ENCODE data around the gene RPN2. TPM values are rescaled to one million over a fixed set of nuclear protein-coding genes. Genes with fewer than 3 reads are reported as not detected.
A peak's percentile ranks its signal among the peaks of the same experiment; 100 is the strongest.

Gene RPN2
- total and polyA plus RNA-seq, 5 experiments from 2014 or later: 94.4 to 239 (median 235) TPM

DNA sequence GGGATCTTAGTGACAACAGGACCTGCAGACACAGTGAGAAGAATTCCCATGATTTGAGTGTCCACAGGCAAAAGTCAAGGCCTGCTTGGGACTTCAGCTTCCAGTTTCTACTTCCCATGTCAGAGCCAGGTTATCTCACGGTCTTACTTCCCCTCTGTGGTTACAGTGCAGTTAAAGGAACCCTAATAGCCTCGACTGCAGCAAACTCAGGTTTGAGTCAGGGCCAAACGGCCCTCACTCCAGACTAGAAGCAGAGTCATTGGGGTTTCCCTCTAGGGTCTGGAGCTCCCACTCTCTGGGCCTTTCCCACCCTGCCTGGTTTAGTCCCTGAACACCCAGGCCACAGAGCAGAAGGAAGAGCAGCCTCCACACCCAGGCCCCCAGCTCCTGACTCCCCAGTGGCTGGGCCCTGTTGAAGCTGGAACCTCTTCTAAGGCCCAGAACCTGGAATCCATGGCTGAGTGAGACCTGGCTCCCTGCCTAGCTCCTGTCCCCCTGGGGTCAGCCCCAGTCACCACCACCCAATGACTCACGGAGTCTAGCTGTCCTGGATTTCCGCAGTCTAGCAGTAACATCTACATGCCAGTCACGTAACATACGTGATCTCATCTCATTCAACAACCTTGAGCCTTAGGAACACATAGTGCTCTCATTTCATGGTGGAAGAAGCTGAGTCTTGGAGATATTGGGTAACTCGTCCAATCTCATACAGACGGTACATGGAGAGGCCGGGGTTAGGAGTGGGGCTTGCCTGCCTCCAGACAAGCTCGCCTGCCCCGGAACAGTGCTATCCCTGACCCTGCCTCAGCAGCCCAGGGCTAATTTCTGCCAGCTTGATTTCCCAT lies 91.7 kb downstream of the RPN2 start:
- H3K4me1 Mint-ChIP-seq: peaks cover 0 to 37% (median 0%) of the 10 kb centered on the region in 4 donors
- no peak for DNase-seq
- no peak overlapping the region for H3K4me3 Mint-ChIP-seq
- POLR2A ChIA-PET: no interaction called here
- H3K27ac Mint-ChIP-seq: peak overlapping the region in 1 of 10 donors; percentile 13
- peaks cover 0 to 4% (median 3%) of the 10 kb centered on the region in 5 donors for H3K27me3 Mint-ChIP-seq
- ATAC-seq: no peak
- no peaks in the 10 kb centered on the region for H3K36me3 Mint-ChIP-seq
- H3K9me3 Mint-ChIP-seq: no peaks in the 10 kb centered on the region

DNA sequence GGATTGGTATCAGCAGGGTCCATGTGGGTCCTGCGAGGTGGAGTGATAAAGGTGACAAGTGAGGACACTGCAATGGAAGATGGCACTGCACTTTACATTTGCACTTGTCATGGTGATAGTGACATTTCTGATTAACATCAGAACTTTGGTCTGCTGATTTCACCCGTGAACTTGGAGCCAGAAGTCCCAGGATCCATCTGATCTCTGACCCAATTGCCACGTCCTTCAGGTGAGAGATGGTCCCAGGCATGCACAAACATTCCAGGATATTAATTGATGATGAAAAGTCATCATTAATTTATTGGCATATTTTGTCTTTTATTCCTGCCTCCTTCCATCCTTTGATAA lies 92.3 kb downstream of the RPN2 start:
- POLR2A ChIA-PET: no interaction called here
- no peak overlapping the region for H3K4me3 Mint-ChIP-seq
- no peak for ATAC-seq

DNA sequence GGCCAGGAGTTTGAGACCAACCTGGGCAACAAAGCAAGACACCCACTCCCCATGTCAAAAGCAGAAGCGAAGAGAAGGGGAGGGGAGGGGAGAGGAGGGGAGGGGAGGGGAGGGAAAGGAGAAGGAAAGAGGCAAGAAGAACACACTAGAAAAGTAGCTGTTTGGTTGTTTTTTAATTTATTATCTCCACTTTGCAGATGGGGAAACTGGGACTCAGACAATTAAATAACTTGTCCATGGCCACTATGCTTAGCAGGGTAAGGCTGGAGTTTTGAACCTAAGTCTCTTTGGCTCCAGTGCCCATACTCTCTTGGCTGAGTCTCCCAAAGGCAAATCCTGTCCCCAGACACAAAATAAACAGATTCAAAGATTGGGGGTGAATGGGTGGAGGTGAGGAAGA lies 94.9 kb downstream of the RPN2 start:
- no peaks in the 10 kb centered on the region for H3K27me3 Mint-ChIP-seq
- H3K36me3 Mint-ChIP-seq: no peaks in the 10 kb centered on the region
- no peak overlapping the region for H3K4me3 Mint-ChIP-seq
- no peak for DNase-seq
- no peak for ATAC-seq
- no peaks in the 10 kb centered on the region for H3K9me3 Mint-ChIP-seq
- H3K27ac Mint-ChIP-seq: peak overlapping the region in 1 of 10 donors; percentile 15
- H3K4me1 Mint-ChIP-seq: peaks cover 5 to 51% (median 10%) of the 10 kb centered on the region in 4 donors
- POLR2A ChIA-PET: no interaction called here

More for the DNA sequence above, 92.3 kb downstream of the RPN2 start:
- no peak overlapping the region for H3K27ac Mint-ChIP-seq
- peaks cover 0 to 4% (median 3%) of the 10 kb centered on the region in 5 donors for H3K27me3 Mint-ChIP-seq
- no peak for DNase-seq
- no peaks in the 10 kb centered on the region for H3K36me3 Mint-ChIP-seq
- no peaks in the 10 kb centered on the region for H3K9me3 Mint-ChIP-seq
- peaks cover 0 to 41% (median under 1%) of the 10 kb centered on the region in 4 donors for H3K4me1 Mint-ChIP-seq

DNA sequence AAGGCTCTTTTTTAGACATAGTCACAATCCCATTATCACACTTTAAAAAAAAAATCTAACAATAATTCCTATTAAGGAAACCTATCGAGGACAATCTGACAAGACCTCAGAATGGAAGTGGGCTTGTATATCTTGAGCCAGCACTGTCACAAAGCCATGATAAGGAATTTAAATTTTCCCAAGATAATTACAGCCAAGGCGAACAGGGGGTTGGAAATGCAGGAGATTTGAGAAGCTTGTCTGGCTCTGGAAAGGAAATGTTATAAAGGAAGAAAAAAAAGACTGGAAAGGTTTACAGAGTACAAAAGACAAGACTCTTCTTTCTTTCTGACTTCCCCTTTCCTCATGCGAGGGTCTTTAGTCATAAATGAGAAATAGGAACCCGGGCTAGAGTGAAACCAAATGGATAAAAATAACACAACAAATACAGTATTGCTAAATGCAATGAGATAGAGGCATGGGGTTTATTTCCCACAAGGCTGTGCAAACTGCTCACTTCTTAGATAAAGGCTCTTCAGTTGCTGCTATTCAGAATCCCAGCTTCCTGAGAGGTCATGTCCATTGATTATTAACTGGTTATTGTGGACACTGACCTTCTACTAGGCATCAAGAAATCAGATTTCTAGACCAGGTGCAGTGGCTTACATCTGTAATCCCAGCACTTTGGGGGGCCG lies 95.9 kb downstream of the RPN2 start:
- no peak overlapping the region for H3K4me3 Mint-ChIP-seq
- DNase-seq: no peak
- peak overlapping the region in 1 of 10 donors; percentile 69 for H3K27ac Mint-ChIP-seq
- no peaks in the 10 kb centered on the region for H3K36me3 Mint-ChIP-seq
- H3K4me1 Mint-ChIP-seq: peaks cover 5 to 48% (median 10%) of the 10 kb centered on the region in 4 donors
- H3K27me3 Mint-ChIP-seq: no peaks in the 10 kb centered on the region
- no peak for ATAC-seq
- no peaks in the 10 kb centered on the region for H3K9me3 Mint-ChIP-seq
- POLR2A ChIA-PET: no interaction called here

DNA sequence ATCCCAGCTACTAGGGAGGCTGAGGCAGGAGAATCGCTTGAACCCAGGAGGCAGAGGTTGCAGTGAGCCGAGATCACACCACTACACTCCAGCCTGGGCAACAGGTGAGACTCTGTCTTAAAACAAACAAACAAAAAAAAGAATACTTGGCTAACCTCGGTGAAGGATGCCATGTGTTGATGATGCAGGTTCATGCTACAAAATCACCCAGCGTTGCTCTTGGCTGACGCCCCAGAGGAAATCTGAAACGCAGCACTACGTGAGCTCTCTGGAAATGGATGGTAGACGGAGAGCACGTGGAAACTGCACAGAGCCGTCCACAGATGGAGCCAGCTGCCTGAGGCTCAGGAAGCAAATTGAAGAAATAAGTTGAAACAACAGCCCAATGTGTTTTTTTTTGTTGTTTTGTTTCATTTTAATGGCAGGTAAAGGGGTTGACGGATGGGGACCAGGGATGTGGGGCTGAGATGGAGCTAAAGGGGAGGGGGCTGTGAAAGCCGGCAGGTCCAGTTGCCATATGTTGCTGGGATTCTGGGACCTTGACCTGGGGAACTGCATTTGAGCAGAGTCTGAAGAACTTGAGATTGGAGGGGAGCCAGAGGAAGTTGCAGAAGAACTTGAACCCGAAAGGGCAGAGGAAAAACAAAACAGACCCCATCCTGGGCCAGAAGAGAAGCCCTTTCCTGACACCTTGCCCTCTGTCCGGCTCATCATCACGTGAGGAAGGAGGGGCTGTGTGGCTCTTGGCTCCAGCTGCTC lies 97.5 kb downstream of the RPN2 start:
- ATAC-seq: peak; percentile 68 to 83
- POLR2A ChIA-PET: no interaction called here
- peak overlapping the region in 3 of 10 donors; percentile 16 to 36 (median 16) for H3K4me3 Mint-ChIP-seq
- H3K36me3 Mint-ChIP-seq: no peaks in the 10 kb centered on the region
- H3K9me3 Mint-ChIP-seq: no peaks in the 10 kb centered on the region
- DNase-seq: peak in 3 of 10 donors; percentile 16 to 23 (median 22)
- peaks cover 0 to 1% (median 0%) of the 10 kb centered on the region in 5 donors for H3K27me3 Mint-ChIP-seq
- H3K4me1 Mint-ChIP-seq: peaks cover 5 to 34% (median 10%) of the 10 kb centered on the region in 4 donors
- peak overlapping the region in 5 of 10 donors; percentile 31 to 70 (median 55) for H3K27ac Mint-ChIP-seq

DNA sequence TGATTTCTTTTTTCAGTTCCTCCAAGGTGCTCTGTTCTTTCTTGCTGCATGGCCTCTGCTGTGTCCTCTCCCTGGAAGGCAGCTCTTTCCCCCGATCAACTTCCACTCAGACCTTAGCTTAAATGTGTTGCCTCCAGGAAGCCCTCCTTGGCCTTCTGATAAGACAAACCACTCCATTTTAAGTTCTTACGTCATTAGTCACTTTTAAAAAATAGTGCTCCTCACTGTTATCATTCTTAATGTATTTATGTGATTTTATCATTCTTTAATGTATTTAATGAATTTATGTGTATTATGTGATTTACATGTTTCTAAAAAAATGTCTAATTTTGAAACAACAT lies 98.1 kb downstream of the RPN2 start:
- no peak overlapping the region for H3K4me3 Mint-ChIP-seq
- ATAC-seq (no peak), DNase-seq (no peak)
- POLR2A ChIA-PET: no interaction called here
- H3K4me1 Mint-ChIP-seq: peaks cover 5 to 32% (median 10%) of the 10 kb centered on the region in 4 donors
- H3K27me3 Mint-ChIP-seq: peaks cover 0 to 2% (median 0%) of the 10 kb centered on the region in 5 donors
- no peaks in the 10 kb centered on the region for H3K36me3 Mint-ChIP-seq
- peak overlapping the region in 4 of 10 donors; percentile 15 to 81 (median 48) for H3K27ac Mint-ChIP-seq
- H3K9me3 Mint-ChIP-seq: no peaks in the 10 kb centered on the region

DNA sequence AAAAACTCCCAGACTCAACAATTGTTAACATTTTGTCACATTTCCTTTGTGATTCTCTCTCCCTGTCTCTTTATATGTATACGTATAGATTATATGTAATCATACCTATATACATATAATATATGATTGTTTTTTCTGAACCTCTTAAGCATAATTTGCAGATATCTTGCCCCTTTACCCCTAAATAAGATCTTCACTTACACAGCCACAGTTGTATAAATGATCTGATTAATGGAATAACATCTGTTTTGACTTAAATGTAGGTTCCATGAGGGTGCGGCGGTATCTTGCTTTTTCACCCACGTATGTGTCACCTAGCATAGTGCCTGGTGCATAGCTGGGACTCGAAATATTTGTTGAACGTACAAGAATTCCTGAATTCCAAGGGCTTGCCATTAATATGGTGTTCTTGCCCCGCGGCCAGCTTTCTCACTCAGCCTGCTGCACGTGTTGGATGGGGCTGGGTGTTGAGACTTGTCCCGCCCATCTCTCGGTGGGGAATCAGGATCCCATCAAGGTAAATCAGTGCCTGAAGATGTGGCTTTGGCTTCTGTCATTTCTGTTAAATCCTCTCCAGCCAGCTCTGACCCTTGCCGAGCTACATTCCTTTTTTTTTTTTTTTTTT lies 99.9 kb downstream of the RPN2 start:
- DNase-seq (no peak), ATAC-seq (no peak)
- H3K27ac Mint-ChIP-seq: no peak overlapping the region
- peaks cover 5 to 27% (median 10%) of the 10 kb centered on the region in 4 donors for H3K4me1 Mint-ChIP-seq
- POLR2A ChIA-PET: no interaction called here
- peaks cover 0 to 4% (median 1%) of the 10 kb centered on the region in 5 donors for H3K27me3 Mint-ChIP-seq
- H3K4me3 Mint-ChIP-seq: no peak overlapping the region
- H3K36me3 Mint-ChIP-seq: no peaks in the 10 kb centered on the region
- H3K9me3 Mint-ChIP-seq: no peaks in the 10 kb centered on the region

DNA sequence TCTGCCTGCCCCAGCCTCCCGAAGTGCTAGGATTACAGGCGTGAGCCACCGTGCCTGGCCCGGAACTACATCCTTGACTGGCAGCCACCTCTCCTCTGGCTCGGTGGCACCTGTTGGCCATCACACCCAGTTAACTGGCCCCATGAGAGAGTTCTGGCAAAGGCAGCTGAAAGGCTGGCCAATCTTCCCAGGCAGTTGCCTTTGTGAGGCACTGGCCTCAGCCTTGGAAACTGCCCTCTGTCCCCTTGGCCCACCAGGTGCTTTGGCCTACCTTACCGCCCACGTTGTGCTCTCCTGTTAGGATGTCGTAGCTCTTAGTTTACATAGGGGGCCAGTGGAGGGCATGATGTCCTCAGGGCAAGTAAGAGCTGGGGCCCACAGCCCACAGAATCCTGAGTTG lies 100.7 kb downstream of the RPN2 start:
- no peak overlapping the region for H3K4me3 Mint-ChIP-seq
- peaks cover 0 to 6% (median 2%) of the 10 kb centered on the region in 5 donors for H3K27me3 Mint-ChIP-seq
- DNase-seq: no peak
- ATAC-seq: no peak
- peaks cover 5 to 21% (median 10%) of the 10 kb centered on the region in 4 donors for H3K4me1 Mint-ChIP-seq
- H3K27ac Mint-ChIP-seq: no peak overlapping the region
- no peaks in the 10 kb centered on the region for H3K36me3 Mint-ChIP-seq
- POLR2A ChIA-PET: interaction anchor here (1.4 kb wide), 1 partner anchor 10 kb away, joined by 5 read pairs; the partner anchor contains the start of gene MANBAL
- no peaks in the 10 kb centered on the region for H3K9me3 Mint-ChIP-seq

DNA sequence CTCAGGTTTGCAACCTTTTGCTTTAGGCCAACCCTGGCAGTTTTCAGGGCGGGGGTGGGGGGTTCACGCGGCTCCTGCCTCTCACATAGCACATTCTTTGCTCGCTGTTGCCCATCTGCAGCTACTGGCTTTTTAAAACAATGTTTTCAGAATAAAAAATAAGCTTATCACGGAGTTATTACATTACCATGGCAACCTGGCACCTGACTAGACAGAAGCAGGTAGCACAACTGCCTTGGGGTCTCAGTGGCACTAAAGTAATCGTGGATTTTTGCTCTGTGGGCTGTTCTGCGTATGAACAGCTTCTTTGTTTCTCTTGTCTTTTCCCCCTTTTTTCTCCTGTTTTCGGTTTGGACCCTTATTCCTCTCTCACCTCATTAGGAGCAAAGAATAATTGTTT lies 101.3 kb downstream of the RPN2 start:
- Mint-ChIP-seq H3K9me3 (no peaks in the 10 kb centered on the region), H3K4me3 (no peak overlapping the region), H3K27ac (no peak overlapping the region), H3K36me3 (no peaks in the 10 kb centered on the region), H3K27me3 (peaks cover 0 to 7% (median 3%) of the 10 kb centered on the region in 5 donors), H3K4me1 (peaks cover 5 to 16% (median 10%) of the 10 kb centered on the region in 4 donors)
- ATAC-seq: no peak
- DNase-seq: no peak
- POLR2A ChIA-PET: interaction anchor here (1.4 kb wide), 1 partner anchor 9 kb away, joined by 5 read pairs; the partner anchor contains the start of gene MANBAL

DNA sequence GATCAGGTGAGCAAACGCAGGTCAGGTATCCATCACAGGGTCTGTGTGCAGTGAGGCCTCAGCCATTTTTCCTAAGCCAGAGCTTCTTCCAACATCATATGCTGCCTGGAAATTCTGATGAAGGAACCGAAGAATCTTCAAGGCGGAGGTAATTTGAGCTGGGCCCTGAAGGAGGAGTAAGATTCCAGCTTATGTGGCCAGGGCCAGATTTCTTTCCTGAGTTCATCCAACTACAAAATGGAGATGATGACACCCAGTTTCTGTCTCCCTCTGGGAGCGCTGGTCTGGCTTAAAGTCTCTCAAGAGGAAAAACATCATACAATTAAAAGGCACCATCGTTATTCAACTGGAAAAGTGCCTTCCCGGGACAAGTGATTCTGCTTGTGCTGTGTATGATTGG lies 103.4 kb downstream of the RPN2 start:
- H3K4me3 Mint-ChIP-seq: no peak overlapping the region
- no peaks in the 10 kb centered on the region for H3K9me3 Mint-ChIP-seq
- POLR2A ChIA-PET: no interaction called here
- no peak overlapping the region for H3K27ac Mint-ChIP-seq
- H3K36me3 Mint-ChIP-seq: no peaks in the 10 kb centered on the region
- peaks cover 0 to 7% (median 3%) of the 10 kb centered on the region in 5 donors for H3K27me3 Mint-ChIP-seq
- no peak for ATAC-seq
- DNase-seq: no peak
- H3K4me1 Mint-ChIP-seq: no peaks in the 10 kb centered on the region

DNA sequence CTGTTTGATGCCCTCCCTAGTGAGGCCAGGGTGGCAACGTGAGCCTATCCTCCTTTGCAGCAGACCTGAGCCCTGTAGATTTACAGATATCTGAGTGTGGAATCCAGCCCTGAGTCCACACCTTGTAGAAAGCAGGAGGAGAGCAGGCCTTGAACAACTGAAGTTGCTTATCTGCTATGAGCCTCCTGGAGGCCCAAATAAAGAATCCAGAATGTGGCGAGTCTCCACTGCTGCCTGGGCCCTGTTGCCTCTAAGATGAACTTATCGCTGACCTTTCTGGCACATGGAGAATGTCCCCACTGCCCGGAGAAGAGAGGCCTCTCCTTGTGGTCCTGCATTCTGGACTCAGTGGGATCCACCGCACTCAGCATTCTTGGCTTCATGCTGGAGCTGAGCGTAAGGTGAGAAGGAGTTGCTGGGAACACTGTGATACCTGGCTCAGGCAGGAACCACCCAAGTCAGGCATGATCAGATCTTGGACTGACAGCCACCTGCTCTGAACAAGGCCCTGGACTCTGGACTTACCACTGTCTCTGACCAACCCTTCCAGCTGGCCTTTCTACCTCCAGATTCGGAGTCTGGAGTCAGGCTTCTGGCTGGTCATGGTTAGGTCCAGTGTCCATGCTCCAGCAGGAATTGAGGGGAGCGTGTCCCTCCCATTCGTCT lies 104.5 kb downstream of the RPN2 start:
- no peak overlapping the region for H3K4me3 Mint-ChIP-seq
- POLR2A ChIA-PET: no interaction called here
- peaks cover 0 to 6% (median 1%) of the 10 kb centered on the region in 4 donors for H3K4me1 Mint-ChIP-seq
- no peak for DNase-seq
- no peaks in the 10 kb centered on the region for H3K9me3 Mint-ChIP-seq
- H3K27ac Mint-ChIP-seq: no peak overlapping the region
- no peak for ATAC-seq
- H3K36me3 Mint-ChIP-seq: no peaks in the 10 kb centered on the region
- peaks cover 0 to 7% (median 3%) of the 10 kb centered on the region in 5 donors for H3K27me3 Mint-ChIP-seq

DNA sequence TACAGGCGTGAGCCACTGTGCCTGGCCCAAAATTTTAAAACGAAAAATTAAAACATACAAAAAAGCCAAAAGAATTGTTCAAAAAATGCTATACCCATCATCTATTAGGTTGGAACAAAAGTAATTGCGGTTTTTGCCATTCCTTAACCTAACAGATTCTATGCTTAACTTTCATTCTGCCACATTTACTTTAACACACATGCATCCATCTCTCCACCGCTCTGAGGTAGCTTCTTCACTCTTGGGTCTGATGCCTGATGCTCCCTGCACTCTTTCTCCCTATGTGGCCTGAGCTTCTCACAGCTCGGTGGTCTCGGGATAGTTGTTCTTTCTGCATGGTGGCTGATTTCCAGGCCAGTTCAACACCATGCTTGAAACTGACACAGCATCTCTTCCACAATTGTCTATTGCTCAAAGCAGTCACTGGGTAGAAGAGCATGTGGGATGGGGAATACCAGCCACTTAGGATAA lies 105.6 kb downstream of the RPN2 start:
- no peak overlapping the region for H3K4me3 Mint-ChIP-seq
- POLR2A ChIA-PET: no interaction called here
- no peak overlapping the region for H3K27ac Mint-ChIP-seq
- peaks cover 0 to 7% (median 3%) of the 10 kb centered on the region in 5 donors for H3K27me3 Mint-ChIP-seq
- H3K9me3 Mint-ChIP-seq: no peaks in the 10 kb centered on the region
- ATAC-seq (no peak), DNase-seq (no peak)
- no peaks in the 10 kb centered on the region for H3K36me3 Mint-ChIP-seq
- peaks cover 0 to 10% (median 4%) of the 10 kb centered on the region in 4 donors for H3K4me1 Mint-ChIP-seq

Data from naive thymus-derived CD8-positive, alpha-beta T cell (primary cell).